Parathyroid adenoma (tissue), 2 donors: Measurements from ENCODE around the gene WDR89.
"Not testable (repeated sequence)": the region's sequence is repeated elsewhere in the genome, so short reads cannot be mapped to it uniquely, and the experiment has no call there.

Source experiments
- H2AFZ ChIP-seq: fragments of 300-600 bp; sonication (generic); one replicate; pipeline ENCODE4 v1.7.0; 2017; ENCODE audit warnings: antibody characterized with exemption, mild to moderate bottlenecking
- H3K27ac ChIP-seq: fragments of 300-600 bp; sonication (generic); one replicate; pipeline ENCODE4 v1.7.0; 2017
- H3K27me3 ChIP-seq: fragments of 300-600 bp; sonication (generic); one replicate; pipeline ENCODE4 v1.7.0; 2017; ENCODE audit warnings: low read length; ENCODE audit not compliant: control insufficient read depth, insufficient read depth
- H3K36me3 ChIP-seq: fragments of 300-600 bp; sonication (generic); one replicate; pipeline ENCODE4 v1.7.0; 2017; ENCODE audit warnings: low read length; ENCODE audit not compliant: control insufficient read depth, insufficient read depth
- H3K4me1 ChIP-seq: fragments of 300-600 bp; sonication (generic); one replicate; pipeline ENCODE4 v1.7.0; 2017; ENCODE audit warnings: control low read depth
- H3K4me2 ChIP-seq: fragments of 300-600 bp; sonication (generic); one replicate; pipeline ENCODE4 v1.7.0; 2017; ENCODE audit warnings: low read length
- H3K4me3 ChIP-seq: fragments of 300-600 bp; sonication (generic); one replicate; pipeline ENCODE4 v1.7.0; 2017; ENCODE audit warnings: low read depth, low read length
- H3K79me2 ChIP-seq: fragments of 300-600 bp; sonication (generic); one replicate; pipeline ENCODE4 v1.7.0; 2017; ENCODE audit warnings: control low read depth
- H3K9ac ChIP-seq: fragments of 300-600 bp; sonication (generic); one replicate; pipeline ENCODE4 v1.7.0; 2017; ENCODE audit warnings: mild to moderate bottlenecking
- H3K9me3 ChIP-seq: fragments of 300-600 bp; sonication (generic); one replicate; pipeline ENCODE4 v1.7.0; 2017; ENCODE audit warnings: low read length; ENCODE audit not compliant: control insufficient read depth
- CTCF ChIP-seq: fragments of 300-600 bp; sonication (generic); IDR thresholded peaks from one replicate; pipeline ENCODE4 v1.7.0; 2017; ENCODE audit warnings: antibody characterized with exemption, mild to moderate bottlenecking
- donor health status: primary hyperparathyroidism.

Gene WDR89

GRCh38 chr14:63624203-63624602 lies 17.5 kb downstream of the WDR89 start:
- no peak overlapping the region for H3K27ac ChIP-seq
- H3K4me1 ChIP-seq: no peaks in the 10 kb centered on the region
- H3K4me3 ChIP-seq: no peak overlapping the region
- no peak overlapping the region for H2AFZ ChIP-seq
- no peaks in the 10 kb centered on the region for H3K9me3 ChIP-seq
- H3K4me2 ChIP-seq: no peak overlapping the region
- peaks cover 11% of the 10 kb centered on the region for H3K79me2 ChIP-seq
- H3K36me3 ChIP-seq: no peaks in the 10 kb centered on the region
- no peaks in the 10 kb centered on the region for H3K27me3 ChIP-seq
- TF ChIP-seq CTCF: no peak
- no peak overlapping the region for H3K9ac ChIP-seq

GRCh38 chr14:63621975-63622374 lies 19.7 kb downstream of the WDR89 start:
- H2AFZ ChIP-seq, H3K4me1 ChIP-seq, H3K27ac ChIP-seq, H3K9ac ChIP-seq, H3K36me3 ChIP-seq, H3K4me2 ChIP-seq, H3K27me3 ChIP-seq, H3K9me3 ChIP-seq, H3K4me3 ChIP-seq: not testable (repeated sequence)
- peaks cover 16% of the 10 kb centered on the region for H3K79me2 ChIP-seq

GRCh38 chr14:63616015-63616414 lies 25.7 kb downstream of the WDR89 start:
- Histone ChIP-seq H3K36me3 (no peaks in the 10 kb centered on the region), H3K9me3 (no peaks in the 10 kb centered on the region), H3K79me2 (peaks cover 17% of the 10 kb centered on the region), H3K4me2 (no peak overlapping the region), H3K4me1 (peaks cover 4% of the 10 kb centered on the region), H2AFZ (no peak overlapping the region), H3K27me3 (no peaks in the 10 kb centered on the region), H3K9ac (no peak overlapping the region), H3K4me3 (no peak overlapping the region), H3K27ac (no peak overlapping the region)
- TF ChIP-seq CTCF: no peak

- H3K9ac ChIP-seq: no peak overlapping the region
- H2AFZ ChIP-seq: no peak overlapping the region
- no peaks in the 10 kb centered on the region for H3K9me3 ChIP-seq
- H3K36me3 ChIP-seq: no peaks in the 10 kb centered on the region
- H3K27me3 ChIP-seq: no peaks in the 10 kb centered on the region
- peaks cover 13% of the 10 kb centered on the region for H3K79me2 ChIP-seq
- no peak overlapping the region for H3K4me2 ChIP-seq
- H3K4me1 ChIP-seq: peaks cover 4% of the 10 kb centered on the region
- TF ChIP-seq CTCF: no peak
- no peak overlapping the region for H3K27ac ChIP-seq
- H3K4me3 ChIP-seq: no peak overlapping the region
These were observed 26.9 kb downstream of the WDR89 start for GRCh38 chr14:63614679-63615363.

- Histone ChIP-seq H3K9ac (no peak overlapping the region), H3K79me2 (peaks cover 6% of the 10 kb centered on the region), H3K36me3 (no peaks in the 10 kb centered on the region), H3K4me3 (no peak overlapping the region), H3K4me1 (peaks cover 2% of the 10 kb centered on the region), H3K27me3 (no peaks in the 10 kb centered on the region), H3K4me2 (no peak overlapping the region), H3K9me3 (no peaks in the 10 kb centered on the region), H3K27ac (no peak overlapping the region), H2AFZ (no peak overlapping the region)
- no peak for TF ChIP-seq CTCF
These were observed 30.6 kb downstream of the WDR89 start for GRCh38 chr14:63611078-63611477.
